ENCODE data around the gene DNAJB6. TPM values are rescaled to one million over a fixed set of nuclear protein-coding genes. Genes with fewer than 3 reads are reported as not detected.

DNAJB6 gene
- total and polyA plus RNA-seq, 2 donors (not counting 3 experiments of a cell fraction or from before 2014, with no cell fraction given) = 69.6 to 135 TPM

DNA sequence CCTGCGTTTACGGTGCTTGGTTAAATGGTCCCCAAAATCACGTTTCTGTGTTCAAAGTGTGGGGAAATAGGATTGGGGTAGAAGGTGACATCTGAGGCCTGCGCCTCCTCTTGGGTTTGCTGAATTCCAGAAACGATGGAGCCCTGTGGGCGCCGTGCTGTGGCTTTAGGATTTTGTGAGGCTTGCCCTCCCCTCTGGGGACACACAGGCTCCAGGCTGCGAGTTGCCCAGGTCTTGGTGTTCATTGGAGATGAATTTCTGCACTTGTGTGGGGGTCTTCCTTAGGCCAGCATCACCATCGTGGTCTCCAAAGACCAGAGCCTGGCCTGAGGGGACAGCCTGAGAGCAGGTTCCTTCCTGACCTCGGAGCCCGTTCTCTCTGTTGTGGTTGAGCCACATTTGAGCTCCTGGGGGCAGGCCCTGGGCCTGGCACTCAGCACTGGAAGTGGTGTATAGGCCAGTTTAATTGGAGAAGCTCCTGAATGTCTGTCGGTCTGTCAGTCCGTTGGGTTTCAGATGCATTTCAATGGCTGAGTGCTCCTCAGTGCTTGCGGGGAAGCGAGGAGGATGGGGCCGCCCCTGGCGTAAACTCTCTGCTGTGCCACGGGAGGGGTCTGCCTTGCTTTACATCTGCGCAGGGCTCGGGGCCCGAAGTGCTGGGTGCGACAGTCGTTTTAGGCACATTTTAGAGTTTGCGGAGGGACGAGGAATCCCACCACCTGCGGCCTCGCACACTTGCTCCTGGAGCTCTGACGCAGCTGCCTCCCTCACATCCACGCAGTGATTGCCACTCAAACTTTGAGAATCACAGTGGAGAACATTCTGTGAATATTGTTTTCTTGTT, 71.7 kb downstream of the DNAJB6 start:
- no peak for DNase-seq (ENCODE audit: low read depth, low spot score)
- H3K4me1 ChIP-seq (ENCODE audit: control insufficient read depth, extremely low read depth, insufficient read depth, low read length) = no peaks in the 10 kb centered on the region
- H3K27ac ChIP-seq (ENCODE audit: insufficient read depth, low read depth, low read length) = no peak overlapping the region
- no peaks in the 10 kb centered on the region for H3K27me3 ChIP-seq (ENCODE audit: control insufficient read depth in 2 of 2, insufficient read depth in 2 of 2, low read length in 2 of 2)
- H3K79me2 ChIP-seq (ENCODE audit: control insufficient read depth, insufficient read depth, low read length) = no peaks in the 10 kb centered on the region
- FAIRE-seq = no peak
- no peak overlapping the region for H3K9ac ChIP-seq (replicated peaks; ENCODE audit: extremely low read depth, insufficient read depth, low read length)
- no peak overlapping the region for H3K4me3 ChIP-seq (replicated peaks in 1 of 3; ENCODE audit: insufficient read depth in 1 of 3, low read depth in 1 of 3, low read length in 3 of 3)
- peaks cover 5 to 21% of the 10 kb centered on the region in 2 experiments for H3K36me3 ChIP-seq (ENCODE audit: control insufficient read depth in 2 of 2, extremely low read depth in 1 of 2, insufficient read depth in 2 of 2, low read length in 2 of 2)
- TF ChIP-seq GATA2 (IDR thresholded peaks at IDR 0.05; ENCODE audit: insufficient read depth, insufficient read length, low read depth, low read length) = no peak
- no peak for TF ChIP-seq EZH2 (IDR thresholded peaks at IDR 0.05; ENCODE audit: borderline replicate concordance, low read depth, low read length, severe bottlenecking)
- TF ChIP-seq, protein P1, sequence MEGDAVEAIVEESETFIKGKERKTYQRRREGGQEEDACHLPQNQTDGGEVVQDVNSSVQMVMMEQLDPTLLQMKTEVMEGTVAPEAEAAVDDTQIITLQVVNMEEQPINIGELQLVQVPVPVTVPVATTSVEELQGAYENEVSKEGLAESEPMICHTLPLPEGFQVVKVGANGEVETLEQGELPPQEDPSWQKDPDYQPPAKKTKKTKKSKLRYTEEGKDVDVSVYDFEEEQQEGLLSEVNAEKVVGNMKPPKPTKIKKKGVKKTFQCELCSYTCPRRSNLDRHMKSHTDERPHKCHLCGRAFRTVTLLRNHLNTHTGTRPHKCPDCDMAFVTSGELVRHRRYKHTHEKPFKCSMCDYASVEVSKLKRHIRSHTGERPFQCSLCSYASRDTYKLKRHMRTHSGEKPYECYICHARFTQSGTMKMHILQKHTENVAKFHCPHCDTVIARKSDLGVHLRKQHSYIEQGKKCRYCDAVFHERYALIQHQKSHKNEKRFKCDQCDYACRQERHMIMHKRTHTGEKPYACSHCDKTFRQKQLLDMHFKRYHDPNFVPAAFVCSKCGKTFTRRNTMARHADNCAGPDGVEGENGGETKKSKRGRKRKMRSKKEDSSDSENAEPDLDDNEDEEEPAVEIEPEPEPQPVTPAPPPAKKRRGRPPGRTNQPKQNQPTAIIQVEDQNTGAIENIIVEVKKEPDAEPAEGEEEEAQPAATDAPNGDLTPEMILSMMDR (IDR thresholded peaks at IDR 0.05; ENCODE audit: extremely low read depth in 1 of 2, insufficient read depth in 1 of 2, low read depth in 1 of 2, low read length in 2 of 2) = no peak
- TF ChIP-seq JUN (IDR thresholded peaks at IDR 0.05; ENCODE audit: borderline replicate concordance, insufficient read depth, insufficient read length, low read depth) = no peak
- no peak for TF ChIP-seq POLR2AphosphoS5 (IDR thresholded peaks at IDR 0.05; ENCODE audit: insufficient read depth, low read depth, low read length)
- no peak for TF ChIP-seq POLR2A (IDR thresholded peaks at IDR 0.05; ENCODE audit: low read depth, low read length)
- no peak for TF ChIP-seq FOS (IDR thresholded peaks at IDR 0.05; ENCODE audit: borderline replicate concordance, insufficient read depth, low read length)
- TF ChIP-seq, protein P2, sequence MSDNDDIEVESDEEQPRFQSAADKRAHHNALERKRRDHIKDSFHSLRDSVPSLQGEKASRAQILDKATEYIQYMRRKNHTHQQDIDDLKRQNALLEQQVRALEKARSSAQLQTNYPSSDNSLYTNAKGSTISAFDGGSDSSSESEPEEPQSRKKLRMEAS (IDR thresholded peaks at IDR 0.05; ENCODE audit: insufficient read depth, insufficient read length) = no peak
- TF ChIP-seq MYC (IDR thresholded peaks at IDR 0.05; ENCODE audit: low read depth, low read length) = no peak
- H4K20me1 ChIP-seq (replicated peaks; ENCODE audit: control insufficient read depth, extremely low read depth, insufficient read depth, low read length) = no peaks in the 10 kb centered on the region
- ChIA-PET CTCF (interaction anchor here (0.6 kb wide), 1 partner anchor 1077 kb away, joined by 3 read pairs; no protein-coding TSS in a partner anchor), POLR2A (no interaction called here)
- no TSS peak for BruUV-seq (replicated peaks)
- intact Hi-C loops (cut with micrococcal nuclease) = no loop called here
- no peak overlapping the region for H2AFZ ChIP-seq (ENCODE audit: low read depth, low read length)
- H3K4me2 ChIP-seq (ENCODE audit: insufficient read depth, low read length) = no peak overlapping the region
- no peaks in the 10 kb centered on the region for H3K9me1 ChIP-seq (replicated peaks; ENCODE audit: control insufficient read depth, extremely low read depth, insufficient read depth, low read length)
- H3K9me3 ChIP-seq (replicated peaks; ENCODE audit: control insufficient read depth, insufficient read depth, low read length) = no peaks in the 10 kb centered on the region
- dilution Hi-C loops (cut with MboI; ENCODE audit: extremely low pct_ligation_motif_present, low sequenced_read_pairs) = no loop called here
